Measurements from ENCODE around the gene OR6B1. TPM values are rescaled to one million over a fixed set of nuclear protein-coding genes. Genes with fewer than 3 reads are reported as not detected.

Gene OR6B1
- total RNA-seq, 2 experiments from 2014 or later = not detected

GRCh38 chr7:144018065-144018464 is 17.9 kb downstream of the OR6B1 start:
- TF ChIP-seq CTCF (IDR thresholded peaks at IDR 0.05) = no peak
- DNase-seq (no peak), ATAC-seq (ENCODE audit: poor library complexity) (no peak)
- Mint-ChIP-seq H3K27ac (no peak overlapping the region), H3K4me1 (ENCODE audit: low read depth) (no peaks in the 10 kb centered on the region), H3K27me3 (peaks cover 6% of the 10 kb centered on the region), H3K4me3 (no peak overlapping the region), H3K36me3 (ENCODE audit: low read depth) (no peaks in the 10 kb centered on the region), H3K9me3 (no peaks in the 10 kb centered on the region)
- CTCF ChIA-PET = no interaction called here
- no peaks in the 10 kb centered on the region for H3K36me3 ChIP-seq (ENCODE audit: insufficient read depth, low read length)
- intact Hi-C loops (cut with DNase I, micrococcal nuclease) = no loop called here
- H3K27ac ChIP-seq (ENCODE audit: low read depth in 1 of 2, low read length in 2 of 2) = no peak overlapping the region
- H3K4me3 ChIP-seq (ENCODE audit: low read length) = no peak overlapping the region
- POLR2A ChIA-PET = no interaction called here
- no peaks in the 10 kb centered on the region for H3K27me3 ChIP-seq (ENCODE audit: control insufficient read depth in 1 of 2, insufficient read depth in 2 of 2, low read length in 2 of 2)
- no peaks in the 10 kb centered on the region for H3K9me3 ChIP-seq (ENCODE audit: control insufficient read depth in 1 of 2, insufficient read depth in 1 of 2, low read length in 2 of 2)
- no peaks in the 10 kb centered on the region for H3K4me1 ChIP-seq (ENCODE audit: insufficient read depth, low read length)

GRCh38 chr7:144019457-144019856 is 19.3 kb downstream of the OR6B1 start:
- no peaks in the 10 kb centered on the region for H3K27me3 Mint-ChIP-seq
- no peak overlapping the region for H3K27ac ChIP-seq (ENCODE audit: low read depth in 1 of 2, low read length in 2 of 2)
- H3K4me3 ChIP-seq (ENCODE audit: low read length) = no peak overlapping the region
- H3K36me3 Mint-ChIP-seq (ENCODE audit: low read depth) = no peaks in the 10 kb centered on the region
- H3K4me3 Mint-ChIP-seq = no peak overlapping the region
- ChIA-PET CTCF (no interaction called here), POLR2A (no interaction called here)
- H3K4me1 Mint-ChIP-seq (ENCODE audit: low read depth) = no peaks in the 10 kb centered on the region
- ATAC-seq (ENCODE audit: poor library complexity) (no peak), DNase-seq (no peak)
- no peaks in the 10 kb centered on the region for H3K9me3 Mint-ChIP-seq
- intact Hi-C loops (cut with DNase I, micrococcal nuclease) = no loop called here
- H3K27me3 ChIP-seq (ENCODE audit: control insufficient read depth in 1 of 2, insufficient read depth in 2 of 2, low read length in 2 of 2) = no peaks in the 10 kb centered on the region
- no peak overlapping the region for H3K27ac Mint-ChIP-seq
- H3K9me3 ChIP-seq (ENCODE audit: control insufficient read depth in 1 of 2, insufficient read depth in 1 of 2, low read length in 2 of 2) = no peaks in the 10 kb centered on the region
- no peaks in the 10 kb centered on the region for H3K36me3 ChIP-seq (ENCODE audit: insufficient read depth, low read length)
- TF ChIP-seq CTCF (IDR thresholded peaks at IDR 0.05) = no peak
- H3K4me1 ChIP-seq (ENCODE audit: insufficient read depth, low read length) = no peaks in the 10 kb centered on the region

- H3K4me1 ChIP-seq (ENCODE audit: insufficient read depth, low read length) = no peaks in the 10 kb centered on the region
- H3K9me3 ChIP-seq (ENCODE audit: control insufficient read depth in 1 of 2, insufficient read depth in 1 of 2, low read length in 2 of 2) = no peaks in the 10 kb centered on the region
- no peak overlapping the region for H3K27ac ChIP-seq (ENCODE audit: low read depth in 1 of 2, low read length in 2 of 2)
- CTCF ChIA-PET = no interaction called here
- ATAC-seq (ENCODE audit: poor library complexity) (no peak), DNase-seq (no peak)
- no peaks in the 10 kb centered on the region for H3K36me3 Mint-ChIP-seq (ENCODE audit: low read depth)
- no peaks in the 10 kb centered on the region for H3K36me3 ChIP-seq (ENCODE audit: insufficient read depth, low read length)
- H3K9me3 Mint-ChIP-seq = no peaks in the 10 kb centered on the region
- H3K27me3 ChIP-seq (ENCODE audit: control insufficient read depth in 1 of 2, insufficient read depth in 2 of 2, low read length in 2 of 2) = peaks cover 0 to 4% of the 10 kb centered on the region in 2 experiments
- no peaks in the 10 kb centered on the region for H3K4me1 Mint-ChIP-seq (ENCODE audit: low read depth)
- TF ChIP-seq CTCF (IDR thresholded peaks at IDR 0.05) = no peak
- POLR2A ChIA-PET = no interaction called here
- intact Hi-C loops (cut with DNase I, micrococcal nuclease) = no loop called here
- no peak overlapping the region for H3K4me3 ChIP-seq (ENCODE audit: low read length)
- no peaks in the 10 kb centered on the region for H3K27me3 Mint-ChIP-seq
- no peak overlapping the region for H3K4me3 Mint-ChIP-seq
- no peak overlapping the region for H3K27ac Mint-ChIP-seq
These were observed 20.2 kb downstream of the OR6B1 start for GRCh38 chr7:144020340-144020739.

All from CD4-positive, alpha-beta T cell (primary cell).